ENCODE measurements around the gene RFC1. TPM values are rescaled to one million over a fixed set of nuclear protein-coding genes. Genes with fewer than 3 reads are reported as not detected.

Gene RFC1
- total RNA-seq, 1 donor from 2014 or later, result 43.9 TPM

DNA sequence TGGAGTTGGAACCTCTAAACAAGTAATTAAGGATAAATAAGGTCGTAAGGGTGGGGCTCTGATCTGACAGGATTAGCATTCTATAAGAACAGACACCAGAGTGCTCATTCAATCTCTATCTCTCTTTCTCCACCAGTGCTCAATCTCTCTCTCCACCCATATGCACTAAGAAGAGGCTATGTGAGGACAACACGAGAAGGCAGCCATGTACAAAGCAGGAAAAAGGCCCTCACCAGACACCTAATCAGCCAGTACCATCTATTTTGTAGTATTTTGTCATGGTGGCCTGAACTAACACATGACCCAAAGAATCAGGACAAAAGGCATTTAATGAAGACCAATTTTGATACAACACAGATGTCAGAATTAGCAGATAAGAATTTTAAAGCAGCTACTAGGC lies 16.8 kb downstream of the RFC1 start:
- H3K4me1 Mint-ChIP-seq (ENCODE audit: low read depth), result peaks cover 30% of the 10 kb centered on the region
- TF ChIP-seq CTCF (IDR thresholded peaks at IDR 0.05), result no peak
- H3K9me3 Mint-ChIP-seq (ENCODE audit: low read depth), result peaks cover 7% of the 10 kb centered on the region
- H3K4me3 Mint-ChIP-seq (ENCODE audit: unreplicated experiment), result no peak overlapping the region
- no peak for DNase-seq (ENCODE audit: low spot score)
- H3K36me3 Mint-ChIP-seq (ENCODE audit: low read depth), result peaks cover 21% of the 10 kb centered on the region
- no peaks in the 10 kb centered on the region for H3K27me3 Mint-ChIP-seq (ENCODE audit: low read depth)
- no peak overlapping the region for H3K27ac Mint-ChIP-seq (ENCODE audit: unreplicated experiment)

- TF ChIP-seq CTCF (IDR thresholded peaks at IDR 0.05), result no peak
- Mint-ChIP-seq H3K9me3 (ENCODE audit: low read depth) (peaks cover 7% of the 10 kb centered on the region), H3K4me3 (ENCODE audit: unreplicated experiment) (no peak overlapping the region), H3K27ac (ENCODE audit: unreplicated experiment) (no peak overlapping the region), H3K27me3 (ENCODE audit: low read depth) (no peaks in the 10 kb centered on the region), H3K4me1 (ENCODE audit: low read depth) (peaks cover 23% of the 10 kb centered on the region), H3K36me3 (ENCODE audit: low read depth) (peaks cover 21% of the 10 kb centered on the region)
- no peak for DNase-seq (ENCODE audit: low spot score)
These were observed 17.5 kb downstream of the RFC1 start for GRCh38 chr4:39348371-39349315.

GRCh38 chr4:39346856-39347519 lies 19.2 kb downstream of the RFC1 start:
- peaks cover 8% of the 10 kb centered on the region for H3K4me1 Mint-ChIP-seq (ENCODE audit: low read depth)

GRCh38 chr4:39342731-39343130 lies 23.4 kb downstream of the RFC1 start:
- Mint-ChIP-seq H3K4me3 (ENCODE audit: unreplicated experiment) (no peak overlapping the region), H3K27ac (ENCODE audit: unreplicated experiment) (peak overlapping the region; percentile 6), H3K4me1 (ENCODE audit: low read depth) (peaks cover 3% of the 10 kb centered on the region), H3K36me3 (ENCODE audit: low read depth) (peaks cover 16% of the 10 kb centered on the region), H3K27me3 (ENCODE audit: low read depth) (no peaks in the 10 kb centered on the region), H3K9me3 (ENCODE audit: low read depth) (no peaks in the 10 kb centered on the region)
- no peak for DNase-seq (ENCODE audit: low spot score)
- no peak for TF ChIP-seq CTCF (IDR thresholded peaks at IDR 0.05)

More at GRCh38 chr4:39346856-39347519, 19.2 kb downstream of the RFC1 start:
- no peak for TF ChIP-seq CTCF (IDR thresholded peaks at IDR 0.05)
- no peak overlapping the region for H3K27ac Mint-ChIP-seq (ENCODE audit: unreplicated experiment)
- H3K9me3 Mint-ChIP-seq (ENCODE audit: low read depth), result peaks cover 7% of the 10 kb centered on the region
- no peak overlapping the region for H3K4me3 Mint-ChIP-seq (ENCODE audit: unreplicated experiment)
- H3K27me3 Mint-ChIP-seq (ENCODE audit: low read depth), result no peaks in the 10 kb centered on the region
- DNase-seq (ENCODE audit: low spot score), result no peak
- H3K36me3 Mint-ChIP-seq (ENCODE audit: low read depth), result peaks cover 26% of the 10 kb centered on the region

DNA sequence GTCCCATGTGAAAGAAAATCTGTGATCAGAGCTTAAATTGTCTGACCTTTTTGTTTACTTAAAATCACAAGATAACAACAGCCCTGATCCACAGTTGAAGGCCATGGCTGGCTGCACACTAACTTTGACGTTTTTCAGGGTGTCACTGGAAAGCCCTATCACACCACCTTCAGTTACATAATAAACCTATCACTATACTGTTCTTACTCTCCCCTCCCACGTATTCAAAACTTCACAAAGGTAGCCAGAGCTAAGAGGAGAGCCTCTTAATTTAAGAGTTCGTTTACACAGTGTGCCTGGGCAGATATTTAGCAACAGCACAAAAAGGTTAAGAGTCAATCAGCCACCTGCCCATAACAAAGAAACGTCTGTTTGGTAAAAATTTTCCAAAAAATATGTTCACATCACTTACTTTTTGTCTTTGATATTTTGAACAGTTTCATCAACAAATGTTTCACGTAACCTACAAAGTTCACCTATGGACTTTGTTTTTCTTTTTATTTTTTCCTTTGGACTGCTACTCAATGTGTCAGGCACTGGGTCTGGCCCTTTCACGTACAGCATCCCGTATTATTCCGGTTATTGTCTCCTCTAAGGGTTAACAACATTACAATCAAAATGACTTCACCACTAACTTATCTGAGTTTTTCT lies 25.0 kb downstream of the RFC1 start:
- DNase-seq (ENCODE audit: low spot score), result no peak
- Mint-ChIP-seq H3K4me1 (ENCODE audit: low read depth) (peaks cover 3% of the 10 kb centered on the region), H3K9me3 (ENCODE audit: low read depth) (no peaks in the 10 kb centered on the region), H3K27ac (ENCODE audit: unreplicated experiment) (no peak overlapping the region), H3K36me3 (ENCODE audit: low read depth) (peaks cover 11% of the 10 kb centered on the region), H3K4me3 (ENCODE audit: unreplicated experiment) (no peak overlapping the region), H3K27me3 (ENCODE audit: low read depth) (no peaks in the 10 kb centered on the region)
- no peak for TF ChIP-seq CTCF (IDR thresholded peaks at IDR 0.05)

Data from chondrocyte (in vitro differentiated cells).